Loucy (cell line): Measurements from ENCODE around the gene CARS2.

Source experiments
- CTCF ChIP-seq: fragments of 200-600 bp; sonication (generic); conservative IDR thresholded peaks from 2 replicates; pipeline ENCODE4 v1.5.1; 2014; ENCODE audit warnings: mild to moderate bottlenecking, antibody characterized with exemption, low read length
- EZH2phosphoT487 ChIP-seq: fragments of 200-600 bp; IDR thresholded peaks from 2 replicates; pipeline ENCODE4 v1.6.1; 2018; ENCODE audit warnings: antibody characterized with exemption, mild to moderate bottlenecking, moderate library complexity, borderline replicate concordance

GRCh38 chr13:110635405-110636002 is 70.4 kb downstream of the CARS2 start:
- TF ChIP-seq CTCF (no peak), EZH2phosphoT487 (no peak)
